Inflammatory macrophage treated with lipopolysaccharide for 4 hours (primary cell): ENCODE data around the gene GRAPL.
"Not testable (repeated sequence)": the region's sequence is repeated elsewhere in the genome, so short reads cannot be mapped to it uniquely, and the experiment has no call there.

Experiments used
- DNase-seq: peaks from one replicate; pipeline ENCODE4 v3.0.0-alpha.2; 2020

The GRAPL gene

GRCh38 chr17:19127148-19127980 is at the start of gene GRAPL:
Gene GRAPL (plus strand): TSS chr17:19127589. CDS start chr17:19127620, 31 bp downstream.
- DNase-seq = not testable (repeated sequence)

- not testable (repeated sequence) for DNase-seq
Measured at GRCh38 chr17:19088804-19089685, 38.3 kb upstream of the GRAPL start.

- not testable (repeated sequence) for DNase-seq
Measured at GRCh38 chr17:19090058-19090772, 37.2 kb upstream of the GRAPL start.

GRCh38 chr17:19092737-19093683 is 34.4 kb upstream of the GRAPL start:
- not testable (repeated sequence) for DNase-seq

GRCh38 chr17:19093684-19094438 is 33.5 kb upstream of the GRAPL start:
- DNase-seq = not testable (repeated sequence)

GRCh38 chr17:19108517-19108916 is 18.9 kb upstream of the GRAPL start:
- DNase-seq = not testable (repeated sequence)

GRCh38 chr17:19110189-19111097 is 16.9 kb upstream of the GRAPL start:
- DNase-seq = not testable (repeated sequence)

- peak; percentile 33 for DNase-seq
Measured at GRCh38 chr17:19111111-19111711, 16.2 kb upstream of the GRAPL start.

- DNase-seq = peak; percentile 0
Measured at GRCh38 chr17:19111801-19112458, 15.5 kb upstream of the GRAPL start.

- peak; percentile 0 for DNase-seq
Measured at GRCh38 chr17:19112459-19112826, 14.9 kb upstream of the GRAPL start.

- not testable (repeated sequence) for DNase-seq
Measured at GRCh38 chr17:19118695-19119094, 8.7 kb upstream of the GRAPL start.

GRCh38 chr17:19125289-19125688 is 2.1 kb upstream of the GRAPL start:
- not testable (repeated sequence) for DNase-seq

- not testable (repeated sequence) for DNase-seq
Measured at GRCh38 chr17:19129500-19129899, 2.1 kb downstream of the GRAPL start.

- not testable (repeated sequence) for DNase-seq
Measured at GRCh38 chr17:19131108-19131507, 3.7 kb downstream of the GRAPL start.

GRCh38 chr17:19131772-19132171 is 4.4 kb downstream of the GRAPL start:
- DNase-seq = not testable (repeated sequence)

GRCh38 chr17:19133793-19134192 is 6.4 kb downstream of the GRAPL start:
- not testable (repeated sequence) for DNase-seq

GRCh38 chr17:19135391-19135790 is 8.0 kb downstream of the GRAPL start:
- DNase-seq = not testable (repeated sequence)

- DNase-seq = not testable (repeated sequence)
Measured at GRCh38 chr17:19136138-19136537, 8.7 kb downstream of the GRAPL start.

GRCh38 chr17:19136605-19137004 is 9.2 kb downstream of the GRAPL start:
- DNase-seq = not testable (repeated sequence)
